Prostate gland (tissue), 2 donors: Measurements from ENCODE around the gene PDE1C. TPM values are rescaled to one million over a fixed set of nuclear protein-coding genes. Genes with fewer than 3 reads are reported as not detected.
"Not testable (repeated sequence)": the region's sequence is repeated elsewhere in the genome, so short reads cannot be mapped to it uniquely, and the experiment has no call there.

ENCODE experiments used
- DNase-seq: peaks from one replicate; pipeline ENCODE4 v3.0.0-alpha.2; 2019; ENCODE audit warnings: low spot score
- H3K27ac ChIP-seq, 2 donors: fragments of 200-600 bp; sonication (generic); 2 replicates each; pipeline ENCODE4 v1.5.1; 2017 to 2019
- H3K27me3 ChIP-seq: fragments of 200-600 bp; sonication (generic); replicated peaks from 2 replicates; pipeline ENCODE4 v1.5.1; 2019; ENCODE audit not compliant: insufficient read depth
- H3K36me3 ChIP-seq, 2 donors: fragments of 200-600 bp; sonication (generic); 1 replicate in 1 of 2; 2 replicates in 1 of 2; pipeline versions ENCODE4 v1.5.1 to v1.8.1; 2017 to 2019
- H3K4me1 ChIP-seq: fragments of 200-600 bp; sonication (generic); replicated peaks from 2 replicates; pipeline ENCODE4 v1.5.1; 2019
- H3K4me3 ChIP-seq, 2 donors: fragments of 200-600 bp; sonication (generic); 2 replicates each; pipeline ENCODE4 v1.5.1; 2017 to 2019
- H3K9me3 ChIP-seq: fragments of 200-600 bp; sonication (generic); 2 replicates; pipeline ENCODE4 v1.5.1; 2017
- CTCF ChIP-seq, 4 experiments: fragments of 200-600 bp in 2 of 4; fragments of 450-650 bp in 2 of 4; sonication (generic) in 2 of 4; IDR thresholded peaks; 1 replicate in 3 of 4; 2 replicates in 1 of 4; pipeline ENCODE4 v1.5.1; 2016 to 2019; ENCODE audit warnings: antibody characterized with exemption in 4 of 4, mild to moderate bottlenecking in 2 of 4, moderate library complexity in 2 of 4
- POLR2A ChIP-seq: fragments of 450-650 bp; IDR thresholded peaks from one replicate; pipeline ENCODE4 v1.6.1; 2016; ENCODE audit warnings: antibody characterized with exemption, mild to moderate bottlenecking
- POLR2AphosphoS5 ChIP-seq: sonication (generic); formaldehyde crosslinking; IDR thresholded peaks from one replicate; pipeline ENCODE4 v1.6.1; 2017; ENCODE audit warnings: antibody characterized with exemption
- WGBS: methylation state at CpG from one replicate; pipeline ENCODE4 v1.1.5; 2018; 5-methylcytosine and 5-hydroxymethylcytosine counted together
- intact Hi-C: fragments of 100-400 bp; cut with DNase I; formaldehyde crosslinking; loops from one replicate; pipeline ENCODE4 v1.14.2; 2022
- total RNA-seq, 2 donors: library from RNA; depleted of rRNA; stranded (reverse); fragments of >200 nt; gene quantifications; one replicate each; pipeline ENCODE4 v1.1.0, GENCODE V29; 2016

The PDE1C gene
- total RNA-seq, 2 donors from 2014 or later = 2.4 to 4.2 TPM

- H3K4me1 ChIP-seq = no peaks in the 10 kb centered on the region
- DNase-seq = no peak
- no peak overlapping the region for H3K4me3 ChIP-seq
- 84% methylated on average over 2 of the region's 2 CpGs for WGBS
- intact Hi-C loops = no loop called here
- no peaks in the 10 kb centered on the region for H3K27me3 ChIP-seq
- no peaks in the 10 kb centered on the region for H3K9me3 ChIP-seq
- H3K27ac ChIP-seq = no peak overlapping the region
- TF ChIP-seq POLR2A (no peak), CTCF (IDR thresholded peaks at IDR 0.05) (no peak), POLR2AphosphoS5 (no peak)
- no peaks in the 10 kb centered on the region for H3K36me3 ChIP-seq
These were observed 217.7 kb downstream of the PDE1C start for GRCh38 chr7:31852462-31852861.

- 87% methylated on average over 2 of the region's 2 CpGs for WGBS
- H3K27me3 ChIP-seq = no peaks in the 10 kb centered on the region
- no peak overlapping the region for H3K27ac ChIP-seq
- H3K36me3 ChIP-seq = no peaks in the 10 kb centered on the region
- intact Hi-C loops = no loop called here
- H3K4me1 ChIP-seq = no peaks in the 10 kb centered on the region
- no peak for TF ChIP-seq POLR2AphosphoS5
- TF ChIP-seq CTCF (IDR thresholded peaks at IDR 0.05) = no peak
- no peak for TF ChIP-seq POLR2A
- H3K4me3 ChIP-seq = no peak overlapping the region
- DNase-seq = no peak
- H3K9me3 ChIP-seq = no peaks in the 10 kb centered on the region
These were observed 219.1 kb downstream of the PDE1C start for GRCh38 chr7:31851119-31851518.

GRCh38 chr7:31850601-31851000 lies 219.6 kb downstream of the PDE1C start:
- Histone ChIP-seq H3K4me3 (no peak overlapping the region), H3K36me3 (no peaks in the 10 kb centered on the region), H3K27me3 (no peaks in the 10 kb centered on the region), H3K4me1 (no peaks in the 10 kb centered on the region), H3K9me3 (no peaks in the 10 kb centered on the region), H3K27ac (no peak overlapping the region)
- DNase-seq = no peak
- 88% methylated on average over 4 of the region's 4 CpGs for WGBS
- intact Hi-C loops = no loop called here
- no peak for TF ChIP-seq POLR2A
- no peak for TF ChIP-seq POLR2AphosphoS5
- TF ChIP-seq CTCF (IDR thresholded peaks at IDR 0.05) = no peak

DNA sequence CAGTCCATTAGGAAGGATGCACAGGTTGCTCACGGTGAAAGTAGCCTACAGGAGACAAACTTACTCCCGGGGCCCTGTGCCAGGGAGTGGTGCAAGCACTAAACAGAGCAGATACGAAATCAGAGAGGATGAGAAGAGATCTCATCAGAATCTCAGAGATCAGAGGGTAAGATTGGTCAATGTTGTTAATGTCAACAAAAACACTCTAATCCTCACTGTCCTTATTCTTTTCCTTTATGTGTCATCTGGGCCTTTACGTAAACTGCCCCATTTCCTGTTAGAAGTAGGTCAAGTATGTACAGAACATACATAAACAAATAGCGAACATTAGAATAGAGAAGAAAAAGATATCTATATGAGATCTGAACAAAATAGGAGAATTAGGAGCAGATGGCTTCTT lies 220.1 kb downstream of the PDE1C start:
- Histone ChIP-seq H3K27me3 (no peaks in the 10 kb centered on the region), H3K4me3 (no peak overlapping the region), H3K36me3 (no peaks in the 10 kb centered on the region), H3K9me3 (no peaks in the 10 kb centered on the region), H3K27ac (no peak overlapping the region), H3K4me1 (no peaks in the 10 kb centered on the region)
- DNase-seq = no peak
- intact Hi-C loops = no loop called here
- TF ChIP-seq POLR2A = no peak
- no peak for TF ChIP-seq CTCF (IDR thresholded peaks at IDR 0.05)
- no peak for TF ChIP-seq POLR2AphosphoS5
- WGBS = 86% methylated on average over 5 of the region's 5 CpGs

DNA sequence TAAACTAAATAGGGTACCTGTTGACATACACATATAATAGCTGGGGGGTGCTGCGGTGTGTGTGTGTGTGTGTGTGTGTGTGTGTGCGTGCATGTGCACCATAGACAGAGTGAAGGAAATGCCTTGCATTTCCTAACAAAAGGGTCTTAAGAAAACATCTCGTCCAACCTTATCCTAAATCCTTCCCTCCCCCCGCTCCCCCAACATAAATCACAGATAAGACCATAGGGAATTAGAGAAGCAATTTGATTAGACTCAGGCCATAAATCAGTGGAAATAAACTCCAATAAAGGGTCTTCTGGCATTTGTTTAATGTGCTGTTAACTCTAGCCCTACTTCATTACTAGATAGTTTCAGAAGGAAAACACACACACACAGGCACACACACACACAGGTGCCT lies 234.7 kb downstream of the PDE1C start:
- Histone ChIP-seq H3K4me3 (no peak overlapping the region), H3K4me1 (no peaks in the 10 kb centered on the region), H3K27ac (no peak overlapping the region), H3K36me3 (no peaks in the 10 kb centered on the region), H3K9me3 (no peaks in the 10 kb centered on the region), H3K27me3 (no peaks in the 10 kb centered on the region)
- intact Hi-C loops = no loop called here
- DNase-seq = no peak
- TF ChIP-seq POLR2A (no peak), CTCF (IDR thresholded peaks at IDR 0.05) (no peak), POLR2AphosphoS5 (no peak)
- 65% methylated on average over 4 of the region's 4 CpGs for WGBS

GRCh38 chr7:31833625-31834024 lies 236.6 kb downstream of the PDE1C start:
- H3K27ac ChIP-seq, H3K4me1 ChIP-seq, H3K27me3 ChIP-seq, DNase-seq, intact Hi-C loops, H3K36me3 ChIP-seq, H3K9me3 ChIP-seq, H3K4me3 ChIP-seq: not testable (repeated sequence)
- WGBS = 77% methylated on average over 3 of the region's 3 CpGs
